Testis (tissue), 3 donors: ENCODE measurements around the gene TPPP. TPM values are rescaled to one million over a fixed set of nuclear protein-coding genes. Genes with fewer than 3 reads are reported as not detected.

ENCODE experiments used
- DNase-seq: peaks from one replicate; pipeline ENCODE4 v3.0.0-alpha.2; 2019
- H3K27ac ChIP-seq, 2 donors: fragments of 200-600 bp; sonication (generic); one replicate each; pipeline ENCODE4 v1.5.1; 2019
- H3K27me3 ChIP-seq: fragments of 200-600 bp; sonication (generic); one replicate; pipeline ENCODE4 v1.5.1; 2019
- H3K36me3 ChIP-seq: fragments of 200-600 bp; sonication (generic); one replicate; pipeline ENCODE4 v1.5.1; 2017; ENCODE audit warnings: low read depth; ENCODE audit errors: missing control alignments
- H3K4me1 ChIP-seq: fragments of 200-600 bp; sonication (generic); one replicate; pipeline ENCODE4 v1.5.1; 2019
- H3K4me3 ChIP-seq, 2 donors: fragments of 200-600 bp; sonication (generic); one replicate each; pipeline ENCODE4 v1.5.1; 2017 to 2019
- H3K9me3 ChIP-seq: fragments of 200-600 bp; sonication (generic); one replicate; pipeline ENCODE4 v1.5.1; 2017
- POLR2A ChIP-seq: fragments of 450-650 bp; IDR thresholded peaks from one replicate; pipeline ENCODE4 v1.6.1; 2017; ENCODE audit warnings: antibody characterized with exemption, mild to moderate bottlenecking, moderate library complexity
- WGBS, 2 donors: methylation state at CpG; one replicate each; pipeline ENCODE4 v1.1.5; 2018; 5-methylcytosine and 5-hydroxymethylcytosine counted together
- intact Hi-C: fragments of 100-400 bp; cut with DNase I; formaldehyde crosslinking; loops from one replicate; pipeline ENCODE4 v1.15.1; 2023; ENCODE audit warnings: low total_unique reads
- polyA plus RNA-seq: library from polyadenylated mRNA; stranded (reverse); fragments of 350-450 nt; fragmentation: Illumina TruSeq; extraction: RNeasy Lipid Tissue Mini Kit (QIAGEN cat#74804); gene quantifications from one replicate; pipeline ENCODE4 v1.2.3, GENCODE V29; 2014; ENCODE audit warnings: low read depth, low replicate concordance; ENCODE audit not compliant: insufficient read depth
- total RNA-seq, 2 donors: library from RNA; depleted of rRNA; stranded (reverse); fragments of >200 nt; gene quantifications; one replicate each; pipeline ENCODE4 v1.2.3, GENCODE V29; 2016
- TF ChIP-seq, protein P1 (sequence below), 3 experiments: fragments of 450-650 bp in 2 of 3; fragments of 200-600 bp in 1 of 3; sonication (generic) in 1 of 3; IDR thresholded peaks; one replicate each; pipeline ENCODE4 v1.5.1; 2016 to 2019; ENCODE audit warnings: antibody characterized with exemption in 3 of 3, mild to moderate bottlenecking in 2 of 3, moderate library complexity in 1 of 3

The TPPP gene
- total and polyA plus RNA-seq, 3 donors from 2014 or later: 2.9 to 5.7 (median 3.8) TPM

DNA sequence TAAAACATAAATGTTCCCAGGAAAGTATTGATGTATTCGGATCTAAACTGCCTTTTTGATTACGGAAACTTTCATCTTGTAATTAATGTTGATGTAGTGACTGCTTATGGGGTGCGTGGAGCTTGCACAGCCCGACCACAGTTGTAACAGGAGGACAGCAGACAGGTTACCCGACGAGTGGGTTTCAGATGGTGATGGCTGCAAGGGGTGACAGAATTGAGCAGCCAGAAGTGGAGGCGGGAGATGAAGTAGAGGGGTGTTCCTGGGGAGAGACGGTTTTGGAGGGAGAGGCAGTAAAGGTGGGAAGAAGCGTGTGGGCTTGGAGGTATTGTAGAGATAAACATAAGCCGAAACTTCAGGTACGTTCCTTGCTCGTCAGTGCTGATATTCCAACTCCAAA, 75.3 kb downstream of the TPPP start:
- H3K36me3 ChIP-seq: no peaks in the 10 kb centered on the region
- H3K9me3 ChIP-seq: no peaks in the 10 kb centered on the region
- peaks cover 5% of the 10 kb centered on the region for H3K4me1 ChIP-seq
- no peak overlapping the region for H3K27ac ChIP-seq
- DNase-seq: no peak
- WGBS, 2 donors: 95 to 96% methylated on average over 12 of the region's 12 CpGs
- TF ChIP-seq, protein P1, sequence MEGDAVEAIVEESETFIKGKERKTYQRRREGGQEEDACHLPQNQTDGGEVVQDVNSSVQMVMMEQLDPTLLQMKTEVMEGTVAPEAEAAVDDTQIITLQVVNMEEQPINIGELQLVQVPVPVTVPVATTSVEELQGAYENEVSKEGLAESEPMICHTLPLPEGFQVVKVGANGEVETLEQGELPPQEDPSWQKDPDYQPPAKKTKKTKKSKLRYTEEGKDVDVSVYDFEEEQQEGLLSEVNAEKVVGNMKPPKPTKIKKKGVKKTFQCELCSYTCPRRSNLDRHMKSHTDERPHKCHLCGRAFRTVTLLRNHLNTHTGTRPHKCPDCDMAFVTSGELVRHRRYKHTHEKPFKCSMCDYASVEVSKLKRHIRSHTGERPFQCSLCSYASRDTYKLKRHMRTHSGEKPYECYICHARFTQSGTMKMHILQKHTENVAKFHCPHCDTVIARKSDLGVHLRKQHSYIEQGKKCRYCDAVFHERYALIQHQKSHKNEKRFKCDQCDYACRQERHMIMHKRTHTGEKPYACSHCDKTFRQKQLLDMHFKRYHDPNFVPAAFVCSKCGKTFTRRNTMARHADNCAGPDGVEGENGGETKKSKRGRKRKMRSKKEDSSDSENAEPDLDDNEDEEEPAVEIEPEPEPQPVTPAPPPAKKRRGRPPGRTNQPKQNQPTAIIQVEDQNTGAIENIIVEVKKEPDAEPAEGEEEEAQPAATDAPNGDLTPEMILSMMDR (IDR thresholded peaks at IDR 0.05): no peak
- TF ChIP-seq POLR2A: no peak
- intact Hi-C loops: no loop called here
- H3K4me3 ChIP-seq: no peak overlapping the region
- no peaks in the 10 kb centered on the region for H3K27me3 ChIP-seq

DNA sequence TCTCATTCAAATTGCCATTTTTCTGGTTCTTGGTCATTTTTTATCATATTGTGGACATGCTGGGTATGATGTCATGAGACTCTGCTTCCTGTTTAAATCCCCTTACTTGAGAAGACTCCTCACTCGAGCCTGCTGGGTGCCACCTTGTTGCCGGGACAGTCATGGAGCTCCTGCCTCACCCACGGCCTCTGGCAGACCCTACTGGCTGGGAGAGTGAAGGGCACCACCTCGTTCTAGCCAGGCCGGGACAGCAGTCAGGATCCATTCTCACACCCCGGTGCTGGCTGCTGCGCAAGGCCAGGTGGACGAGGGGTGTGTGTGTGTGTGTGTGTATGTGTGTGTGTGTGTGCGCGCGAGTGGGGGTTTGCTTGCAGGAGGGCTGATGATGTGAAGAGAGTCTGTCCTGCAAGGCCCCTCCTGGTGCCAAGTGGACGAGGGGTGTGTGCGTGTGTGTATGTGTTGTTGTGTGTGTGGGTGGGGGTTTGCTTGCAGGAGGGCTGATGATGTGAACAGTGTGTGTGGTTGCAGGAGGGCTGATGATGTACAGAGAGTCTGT, 76.6 kb downstream of the TPPP start:
- no peak overlapping the region for H3K4me3 ChIP-seq
- no peaks in the 10 kb centered on the region for H3K36me3 ChIP-seq
- H3K27ac ChIP-seq: no peak overlapping the region
- 80 to 85% methylated on average over 13 of the region's 13 CpGs for WGBS, 2 donors
- TF ChIP-seq, protein P1 (IDR thresholded peaks at IDR 0.05): no peak
- TF ChIP-seq POLR2A: no peak
- H3K9me3 ChIP-seq: no peaks in the 10 kb centered on the region
- intact Hi-C loops: no loop called here
- peaks cover 10% of the 10 kb centered on the region for H3K4me1 ChIP-seq
- no peaks in the 10 kb centered on the region for H3K27me3 ChIP-seq
- DNase-seq: no peak

DNA sequence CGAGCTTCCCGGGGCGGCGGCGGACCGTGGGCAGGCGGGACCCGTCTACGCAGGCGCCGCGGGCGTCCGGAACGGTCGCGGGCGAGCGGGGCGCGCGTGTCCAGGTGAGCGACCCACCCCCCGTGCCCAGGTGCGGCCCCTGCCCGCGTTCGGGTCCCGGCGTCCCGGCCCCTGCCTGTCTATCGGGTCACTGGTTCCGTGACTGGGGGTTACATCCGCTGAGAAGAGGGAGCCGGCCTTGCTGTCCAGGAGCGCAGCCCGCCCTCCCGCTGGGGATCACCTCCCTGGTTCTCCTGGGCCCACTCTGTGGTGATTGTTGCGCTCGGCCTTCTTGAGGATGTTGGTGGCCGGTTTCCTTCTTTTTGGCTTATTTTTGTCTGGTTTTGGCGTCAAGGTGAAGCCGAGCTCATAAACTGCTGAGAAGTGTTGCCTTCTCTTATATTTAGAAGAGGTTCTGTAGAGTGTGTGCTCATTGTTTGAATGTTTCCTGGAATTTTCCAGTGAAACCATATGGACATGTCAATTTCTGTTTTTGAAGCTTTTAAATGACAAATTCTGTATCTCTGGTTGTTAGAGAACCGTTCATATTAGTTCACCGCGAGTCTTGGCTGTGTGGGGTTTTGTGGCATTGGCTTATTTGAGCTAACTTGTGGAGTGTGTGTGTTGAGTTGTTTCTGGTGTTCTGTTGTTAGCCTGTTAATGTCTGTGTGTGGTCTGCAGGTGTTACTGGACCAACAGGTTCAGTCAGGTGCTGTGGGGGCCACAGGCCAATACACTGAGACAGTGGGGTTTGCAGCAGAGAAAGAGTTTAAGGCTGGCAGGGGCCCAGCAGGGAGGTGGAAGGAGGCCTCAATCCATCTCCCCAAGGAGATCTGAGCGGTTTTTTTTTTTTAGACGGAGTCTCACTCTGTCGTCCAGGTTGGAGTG, 80.4 kb downstream of the TPPP start:
- peak; percentile 35 for DNase-seq
- Histone ChIP-seq H3K36me3 (no peaks in the 10 kb centered on the region), H3K4me1 (peaks cover 14% of the 10 kb centered on the region), H3K27me3 (no peaks in the 10 kb centered on the region), H3K27ac (peak overlapping the region in 1 of 2 donors; percentile 53), H3K4me3 (peak overlapping the region; percentile 76 to 82), H3K9me3 (no peaks in the 10 kb centered on the region)
- WGBS, 2 donors: 12 to 19% methylated on average over 21 to 44 of the region's 49 CpGs
- TF ChIP-seq, protein P1 (IDR thresholded peaks at IDR 0.05): no peak
- no peak for TF ChIP-seq POLR2A
- intact Hi-C loops: no loop called here

DNA sequence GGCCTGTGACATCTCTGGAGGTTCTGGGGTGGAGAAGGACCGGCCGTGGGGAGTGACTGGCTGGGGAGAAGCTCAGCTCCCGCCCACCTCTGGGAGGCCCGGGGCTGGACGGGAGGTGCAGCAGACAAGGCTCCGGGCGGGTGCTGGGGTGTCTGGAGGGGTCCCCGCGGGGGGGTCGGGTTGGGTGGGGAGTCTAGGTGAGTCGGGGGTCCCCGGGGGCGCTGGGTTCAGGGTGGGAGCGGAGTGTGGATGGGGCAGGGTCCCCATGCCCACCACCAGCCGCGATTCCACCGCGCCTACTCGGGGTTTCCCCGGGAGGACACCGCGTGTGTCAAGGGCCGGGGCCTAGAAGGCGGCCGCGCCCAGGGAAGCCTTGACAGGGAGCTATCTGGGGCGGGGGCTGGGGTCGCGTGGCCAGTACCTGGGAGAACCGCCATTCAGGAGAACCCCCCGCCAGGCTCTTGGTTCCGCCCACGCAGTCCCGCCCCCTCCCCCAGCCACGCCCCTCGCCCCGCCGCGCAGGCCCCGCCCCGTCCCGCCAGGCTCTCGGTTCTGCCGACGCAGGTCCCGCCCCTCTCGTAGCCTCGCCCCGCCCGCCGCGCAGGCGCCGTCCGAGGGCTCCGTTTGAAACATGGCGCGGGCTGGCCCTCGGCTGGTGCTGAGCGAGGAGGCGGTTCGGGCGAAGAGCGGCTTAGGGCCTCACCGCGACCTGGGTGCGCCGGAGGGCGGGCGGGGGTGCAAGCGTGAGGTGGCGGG, 81.2 kb downstream of the TPPP start, which contains the start of gene CEP72:
TSS of gene CEP72 (plus strand) at position 610 of the 756 bp plus-strand sequence. CDS start at position 632, 22 bp downstream.
- Histone ChIP-seq H3K4me3 (peak within 1 kb of the TSS; percentile 76 to 82), H3K4me1 (peaks cover 14% of the 10 kb centered on the region), H3K9me3 (no peaks in the 10 kb centered on the region), H3K27ac (peak within 1 kb of the TSS in 1 of 2 donors; percentile 59), H3K27me3 (no peaks in the 10 kb centered on the region), H3K36me3 (no peaks in the 10 kb centered on the region)
- 1% methylated on average over 10 to 43 of the region's 72 CpGs for WGBS, 2 donors
- no peak for TF ChIP-seq POLR2A
- TF ChIP-seq, protein P1 (IDR thresholded peaks at IDR 0.05): no peak
- peak; percentile 91 for DNase-seq
- intact Hi-C loops: no loop called here
